ENCODE results near the gene TMCC1. TPM values are rescaled to one million over a fixed set of nuclear protein-coding genes. Genes with fewer than 3 reads are reported as not detected.
"Not testable (repeated sequence)": the region's sequence is repeated elsewhere in the genome, so short reads cannot be mapped to it uniquely, and the experiment has no call there.

The TMCC1 gene
- total RNA-seq, 2 experiments from 2014 or later, result 15.2 TPM

- Mint-ChIP-seq H3K36me3 (peaks cover 2% of the 10 kb centered on the region), H3K4me1 (no peaks in the 10 kb centered on the region), H3K9me3 (peaks cover 21% of the 10 kb centered on the region), H3K27ac (no peak overlapping the region), H3K27me3 (no peaks in the 10 kb centered on the region), H3K4me3 (no peak overlapping the region)
- DNase-seq, result no peak
Measured at GRCh38 chr3:129913618-129914017, 20.1 kb upstream of the TMCC1 start.

GRCh38 chr3:129911261-129911861 is 17.9 kb upstream of the TMCC1 start:
- Mint-ChIP-seq H3K4me3 (no peak overlapping the region), H3K27ac (no peak overlapping the region), H3K27me3 (no peaks in the 10 kb centered on the region), H3K9me3 (peaks cover 12% of the 10 kb centered on the region), H3K4me1 (no peaks in the 10 kb centered on the region), H3K36me3 (peaks cover 11% of the 10 kb centered on the region)
- DNase-seq, result no peak

- not testable (repeated sequence) for H3K4me1 Mint-ChIP-seq, H3K27me3 Mint-ChIP-seq, DNase-seq, H3K4me3 Mint-ChIP-seq, H3K27ac Mint-ChIP-seq
- peaks cover 29% of the 10 kb centered on the region for H3K36me3 Mint-ChIP-seq
- H3K9me3 Mint-ChIP-seq, result peaks cover 14% of the 10 kb centered on the region
Measured at GRCh38 chr3:129909235-129909634, 15.7 kb upstream of the TMCC1 start.

GRCh38 chr3:129908417-129908816 is 14.9 kb upstream of the TMCC1 start:
- H3K4me1 Mint-ChIP-seq, result no peaks in the 10 kb centered on the region
- peaks cover 17% of the 10 kb centered on the region for H3K9me3 Mint-ChIP-seq
- no peak overlapping the region for H3K4me3 Mint-ChIP-seq
- DNase-seq, result no peak
- H3K36me3 Mint-ChIP-seq, result peaks cover 29% of the 10 kb centered on the region
- no peaks in the 10 kb centered on the region for H3K27me3 Mint-ChIP-seq
- no peak overlapping the region for H3K27ac Mint-ChIP-seq

- H3K4me3 Mint-ChIP-seq, H3K9me3 Mint-ChIP-seq, H3K4me1 Mint-ChIP-seq, H3K27ac Mint-ChIP-seq, DNase-seq, H3K27me3 Mint-ChIP-seq: not testable (repeated sequence)
- peaks cover 29% of the 10 kb centered on the region for H3K36me3 Mint-ChIP-seq
Measured at GRCh38 chr3:129901272-129901671, 7.8 kb upstream of the TMCC1 start.

GRCh38 chr3:129897026-129897425 is 3.5 kb upstream of the TMCC1 start:
- no peaks in the 10 kb centered on the region for H3K9me3 Mint-ChIP-seq
- H3K36me3 Mint-ChIP-seq, result peaks cover 12% of the 10 kb centered on the region
- H3K4me1 Mint-ChIP-seq, result peaks cover 9% of the 10 kb centered on the region
- no peaks in the 10 kb centered on the region for H3K27me3 Mint-ChIP-seq
- no peak overlapping the region for H3K27ac Mint-ChIP-seq
- H3K4me3 Mint-ChIP-seq, result no peak overlapping the region
- no peak for DNase-seq

GRCh38 chr3:129892857-129893580 is 492 bp downstream of the TMCC1 start:
- peak overlapping the region; percentile 85 for H3K27ac Mint-ChIP-seq
- no peaks in the 10 kb centered on the region for H3K27me3 Mint-ChIP-seq
- peaks cover 17% of the 10 kb centered on the region for H3K36me3 Mint-ChIP-seq
- no peaks in the 10 kb centered on the region for H3K9me3 Mint-ChIP-seq
- DNase-seq, result peak; percentile 80
- H3K4me3 Mint-ChIP-seq, result peak overlapping the region; percentile 85
- H3K4me1 Mint-ChIP-seq, result peaks cover 38% of the 10 kb centered on the region

- peak overlapping the region; percentile 85 for H3K4me3 Mint-ChIP-seq
- H3K36me3 Mint-ChIP-seq, result peaks cover 15% of the 10 kb centered on the region
- no peaks in the 10 kb centered on the region for H3K27me3 Mint-ChIP-seq
- H3K27ac Mint-ChIP-seq, result peak overlapping the region; percentile 85
- peak; percentile 16 for DNase-seq
- H3K4me1 Mint-ChIP-seq, result peaks cover 43% of the 10 kb centered on the region
- H3K9me3 Mint-ChIP-seq, result no peaks in the 10 kb centered on the region
Measured at GRCh38 chr3:129892486-129892856, 1.0 kb downstream of the TMCC1 start.

GRCh38 chr3:129890891-129891290 is 2.6 kb downstream of the TMCC1 start:
- Mint-ChIP-seq H3K27ac (no peak overlapping the region), H3K9me3 (no peaks in the 10 kb centered on the region)

GRCh38 chr3:129890125-129890524 is 3.4 kb downstream of the TMCC1 start:
- Mint-ChIP-seq H3K9me3 (no peaks in the 10 kb centered on the region), H3K36me3 (peaks cover 13% of the 10 kb centered on the region), H3K4me3 (no peak overlapping the region), H3K27ac (no peak overlapping the region), H3K4me1 (peaks cover 43% of the 10 kb centered on the region), H3K27me3 (no peaks in the 10 kb centered on the region)
- no peak for DNase-seq

More at GRCh38 chr3:129890891-129891290, 2.6 kb downstream of the TMCC1 start:
- no peaks in the 10 kb centered on the region for H3K27me3 Mint-ChIP-seq
- no peak overlapping the region for H3K4me3 Mint-ChIP-seq
- peaks cover 43% of the 10 kb centered on the region for H3K4me1 Mint-ChIP-seq
- no peak for DNase-seq
- H3K36me3 Mint-ChIP-seq, result peaks cover 13% of the 10 kb centered on the region

- peaks cover 40% of the 10 kb centered on the region for H3K4me1 Mint-ChIP-seq
- peaks cover 13% of the 10 kb centered on the region for H3K36me3 Mint-ChIP-seq
- no peak overlapping the region for H3K4me3 Mint-ChIP-seq
- no peak overlapping the region for H3K27ac Mint-ChIP-seq
- no peaks in the 10 kb centered on the region for H3K9me3 Mint-ChIP-seq
- no peak for DNase-seq
- H3K27me3 Mint-ChIP-seq, result no peaks in the 10 kb centered on the region
Measured at GRCh38 chr3:129888771-129889170, 4.7 kb downstream of the TMCC1 start.

- Mint-ChIP-seq H3K36me3 (peaks cover 25% of the 10 kb centered on the region), H3K4me3 (no peak overlapping the region), H3K9me3 (peaks cover 2% of the 10 kb centered on the region), H3K27ac (no peak overlapping the region), H3K27me3 (no peaks in the 10 kb centered on the region), H3K4me1 (peaks cover 13% of the 10 kb centered on the region)
- DNase-seq, result no peak
Measured at GRCh38 chr3:129881261-129881660, 12.2 kb downstream of the TMCC1 start.

GRCh38 chr3:129878355-129878754 is 15.2 kb downstream of the TMCC1 start:
- peaks cover 2% of the 10 kb centered on the region for H3K9me3 Mint-ChIP-seq
- peaks cover 13% of the 10 kb centered on the region for H3K4me1 Mint-ChIP-seq
- H3K27ac Mint-ChIP-seq, result no peak overlapping the region
- H3K36me3 Mint-ChIP-seq, result peaks cover 22% of the 10 kb centered on the region
- no peak for DNase-seq
- no peaks in the 10 kb centered on the region for H3K27me3 Mint-ChIP-seq
- no peak overlapping the region for H3K4me3 Mint-ChIP-seq

GRCh38 chr3:129874479-129874878 is 19.0 kb downstream of the TMCC1 start:
- H3K27ac Mint-ChIP-seq, DNase-seq, H3K4me3 Mint-ChIP-seq, H3K27me3 Mint-ChIP-seq, H3K9me3 Mint-ChIP-seq: not testable (repeated sequence)
- Mint-ChIP-seq H3K4me1 (peaks cover 21% of the 10 kb centered on the region), H3K36me3 (peaks cover 21% of the 10 kb centered on the region)

- Mint-ChIP-seq H3K9me3 (no peaks in the 10 kb centered on the region), H3K4me3 (no peak overlapping the region), H3K4me1 (peaks cover 20% of the 10 kb centered on the region), H3K27ac (no peak overlapping the region), H3K36me3 (peaks cover 20% of the 10 kb centered on the region), H3K27me3 (no peaks in the 10 kb centered on the region)
- no peak for DNase-seq
Measured at GRCh38 chr3:129868912-129869311, 24.6 kb downstream of the TMCC1 start.
